HG03066 (cell line): ENCODE data around the gene SNRNP35.
A peak's percentile ranks its signal among the peaks of the same experiment; 100 is the strongest.
"Not testable (repeated sequence)": the region's sequence is repeated elsewhere in the genome, so short reads cannot be mapped to it uniquely, and the experiment has no call there.

ENCODE experiments used
- ATAC-seq: cut with Tn5 transposase; IDR thresholded peaks from one replicate; pipeline ENCODE4 v1.9.1; 2021; ENCODE audit warnings: low read depth; ENCODE audit not compliant: unreplicated experiment

The SNRNP35 gene

GRCh38 chr12:123457980-123458779 is at the start of gene SNRNP35:
TSS of gene SNRNP35 (plus strand) at chr12:123458139. CDS start at chr12:123465541, 7,402 bp downstream.
- no peak for ATAC-seq

- ATAC-seq: not testable (repeated sequence)
These were observed 49.3 kb upstream of the SNRNP35 start for GRCh38 chr12:123408619-123409018.

- ATAC-seq: not testable (repeated sequence)
These were observed 48.5 kb upstream of the SNRNP35 start for GRCh38 chr12:123409284-123410040.

- no peak for ATAC-seq
These were observed 47.9 kb upstream of the SNRNP35 start for GRCh38 chr12:123410041-123410412.

- no peak for ATAC-seq
These were observed 36.6 kb upstream of the SNRNP35 start for GRCh38 chr12:123421314-123421713.

- ATAC-seq: peak; percentile 82
These were observed 30.7 kb upstream of the SNRNP35 start for GRCh38 chr12:123427036-123427769.

- no peak for ATAC-seq
These were observed 29.3 kb upstream of the SNRNP35 start for GRCh38 chr12:123428591-123428990.

- not testable (repeated sequence) for ATAC-seq
These were observed 28.8 kb upstream of the SNRNP35 start for GRCh38 chr12:123429101-123429500.

GRCh38 chr12:123431951-123432817 is 25.8 kb upstream of the SNRNP35 start:
- not testable (repeated sequence) for ATAC-seq

- no peak for ATAC-seq
These were observed 24.3 kb upstream of the SNRNP35 start for GRCh38 chr12:123433615-123434014.

GRCh38 chr12:123435636-123436016 is 22.3 kb upstream of the SNRNP35 start:
- no peak for ATAC-seq

- peak; percentile 83 for ATAC-seq
These were observed 21.6 kb upstream of the SNRNP35 start, which contains the start of gene RILPL2 for GRCh38 chr12:123436017-123436964. TSS of gene RILPL2 (minus strand) at chr12:123436684. CDS start at chr12:123436420, 264 bp downstream.

- ATAC-seq: peak; percentile 42
These were observed 16.3 kb upstream of the SNRNP35 start for GRCh38 chr12:123441523-123442164.

- no peak for ATAC-seq
These were observed 15.2 kb upstream of the SNRNP35 start for GRCh38 chr12:123442774-123443173.

- no peak for ATAC-seq
These were observed 13.6 kb upstream of the SNRNP35 start for GRCh38 chr12:123444092-123445026.

- no peak for ATAC-seq
These were observed 12.3 kb upstream of the SNRNP35 start for GRCh38 chr12:123445388-123446332.
